HepG2 (cell line): ENCODE measurements around the gene CDT1. TPM values are rescaled to one million over a fixed set of nuclear protein-coding genes. Genes with fewer than 3 reads are reported as not detected.

Source experiments
- CHD4 ChIP-seq: fragments of 200-600 bp; sonication (generic); IDR thresholded peaks from 2 replicates; pipeline ENCODE4 v1.7.0; 2017; ENCODE audit warnings: mild to moderate bottlenecking, low read length, borderline replicate concordance
- FLYWCH1 ChIP-seq: sonication (generic); formaldehyde crosslinking; IDR thresholded peaks from 2 replicates; pipeline ENCODE4 v1.8.1; 2023; ENCODE audit warnings: mild to moderate bottlenecking, missing genetic modification reagents
- FOXA1 ChIP-seq, 2 experiments: fragments of 450-650 bp in 1 of 2; sonication (generic) in 1 of 2; formaldehyde crosslinking in 1 of 2; IDR thresholded peaks; 2 replicates each; pipeline versions ENCODE4 v1.4.0 to v1.6.1; 2016 to 2020; ENCODE audit warnings: missing genetic modification reagents in 1 of 2
- HMGXB3 ChIP-seq: sonication (generic); formaldehyde crosslinking; IDR thresholded peaks from 2 replicates; pipeline ENCODE4 v1.4.0; 2020; ENCODE audit warnings: missing genetic modification reagents, borderline replicate concordance
- KLF11 ChIP-seq: IDR thresholded peaks from 2 replicates; pipeline ENCODE4 v1.6.1; 2016; ENCODE audit warnings: missing compliant biosample characterization
- KLF16 ChIP-seq, 2 experiments: sonication (generic) in 1 of 2; formaldehyde crosslinking in 1 of 2; IDR thresholded peaks; 2 replicates each; pipeline versions ENCODE4 v1.6.1 to v1.8.0; 2016 to 2023; ENCODE audit warnings: missing genetic modification reagents in 2 of 2, missing compliant biosample characterization in 1 of 2
- NFE2 ChIP-seq: sonication (generic); formaldehyde crosslinking; IDR thresholded peaks from 2 replicates; pipeline ENCODE4 v1.4.0; 2020; ENCODE audit warnings: missing genetic modification reagents
- PCBP1 ChIP-seq: fragments of 200-400 bp; formaldehyde crosslinking; IDR thresholded peaks from 2 replicates; pipeline ENCODE4 v1.6.1; 2017; ENCODE audit warnings: mild to moderate bottlenecking, low read depth, low read length, borderline replicate concordance
- SIN3B ChIP-seq: fragments of 150-350 bp; IDR thresholded peaks from 2 replicates; pipeline ENCODE4 v1.6.1; 2014; ENCODE audit warnings: low read length
- SP2 ChIP-seq: sonication (generic); formaldehyde crosslinking; IDR thresholded peaks from 2 replicates; pipeline ENCODE4 v1.5.1; 2020; ENCODE audit warnings: mild to moderate bottlenecking, missing genetic modification reagents
- SPEN ChIP-seq: sonication (generic); formaldehyde crosslinking; IDR thresholded peaks from 2 replicates; pipeline ENCODE4 v1.5.1; 2020; ENCODE audit warnings: low read depth, mild to moderate bottlenecking, missing genetic modification reagents
- TRIM22 ChIP-seq: fragments of 450-650 bp; IDR thresholded peaks from 2 replicates; pipeline ENCODE4 v1.6.1; 2017
- ZNF292 ChIP-seq: sonication (generic); formaldehyde crosslinking; IDR thresholded peaks from 2 replicates; pipeline ENCODE4 v1.8.1; 2022; ENCODE audit warnings: mild to moderate bottlenecking, low read depth, missing genetic modification reagents, borderline replicate concordance
- ZNF687 ChIP-seq: sonication (generic); formaldehyde crosslinking; IDR thresholded peaks from 2 replicates; pipeline ENCODE4 v1.5.1; 2020; ENCODE audit warnings: mild to moderate bottlenecking, missing genetic modification reagents, moderate library complexity
- ZNF773 ChIP-seq: sonication (generic); formaldehyde crosslinking; IDR thresholded peaks from 2 replicates; pipeline ENCODE4 v1.4.0; 2020; ENCODE audit warnings: missing genetic modification reagents, borderline replicate concordance
- ZSCAN12 ChIP-seq: sonication (generic); formaldehyde crosslinking; IDR thresholded peaks from 2 replicates; pipeline ENCODE4 v1.9.0; 2021; ENCODE audit warnings: mild to moderate bottlenecking, missing genetic modification reagents
- polyA plus RNA-seq, 8 experiments: library from polyadenylated mRNA; depleted of rRNA in 3 of 8; stranded (reverse) in 7 of 8; unstranded in 1 of 8; fragments of >200 nt; fragmentation: Illumina TruSeq in 4 of 8; extraction: Trizol in 4 of 8; gene quantifications; 2 replicates each; pipeline versions ENCODE4 v1.2.1 to v1.2.3, GENCODE V29; 2011 to 2016; ENCODE audit warnings: low read depth in 4 of 8, missing spikeins in 1 of 8, mixed read lengths in 1 of 8; ENCODE audit not compliant: insufficient read depth in 1 of 8
- total RNA-seq, 5 experiments: library from RNA; depleted of rRNA; stranded (reverse); fragments of >200 nt; fragmentation: Illumina TruSeq; extraction: Trizol; gene quantifications; 2 replicates each; pipeline ENCODE4 v1.2.3, GENCODE V29; 2016; ENCODE audit warnings: low read depth in 1 of 5
- TF ChIP-seq, protein P1 (sequence below): IDR thresholded peaks from 2 replicates; pipeline ENCODE4 v1.6.1; 2016; ENCODE audit warnings: control low read depth
- TF ChIP-seq, protein P2 (sequence below): IDR thresholded peaks from 2 replicates; pipeline ENCODE4 v1.6.1; 2018; ENCODE audit warnings: missing genetic modification reagents, mild to moderate bottlenecking, missing compliant biosample characterization

The CDT1 gene
- total and polyA plus RNA-seq, 2 of the 13 experiments (the other 11 are each of a cell fraction or from before 2014, with no cell fraction given) = 23.1 to 23.8 TPM

GRCh38 chr16:88763502-88764053 lies 40.0 kb upstream of the CDT1 start (continued):
- TF ChIP-seq HMGXB3 (CRISPR knock-in tag) (no peak; the same call in 1 of the 2 replicates), FOXA1 (IDR thresholded peaks at IDR 0.05) (peak; percentile 82), FOXA1 (CRISPR knock-in tag; IDR thresholded peaks at IDR 0.05) (peak; percentile 99), SIN3B (peak; percentile 66; the same call in 1 of the 2 replicates), FLYWCH1 (CRISPR knock-in tag) (no peak), ZSCAN12 (no peak), CHD4 (no peak), ZNF292 (CRISPR knock-in tag) (no peak; the same call in 1 of the 2 replicates), PCBP1 (no peak), SP2 (CRISPR knock-in tag) (no peak), SPEN (peak; percentile 75), TRIM22 (no peak), KLF16 (CRISPR knock-in tag; IDR thresholded peaks at IDR 0.05) (peak in 1 of 2 experiments; percentile 89; a peak in 2 of 4 replicates), KLF11 (CRISPR knock-in tag) (0 out of 2 replicates have a peak, but pooled peaks have one; percentile 61), ZNF773 (CRISPR knock-in tag) (no peak), NFE2 (CRISPR knock-in tag) (no peak), ZNF687 (peak; percentile 93)
- TF ChIP-seq, protein P1, sequence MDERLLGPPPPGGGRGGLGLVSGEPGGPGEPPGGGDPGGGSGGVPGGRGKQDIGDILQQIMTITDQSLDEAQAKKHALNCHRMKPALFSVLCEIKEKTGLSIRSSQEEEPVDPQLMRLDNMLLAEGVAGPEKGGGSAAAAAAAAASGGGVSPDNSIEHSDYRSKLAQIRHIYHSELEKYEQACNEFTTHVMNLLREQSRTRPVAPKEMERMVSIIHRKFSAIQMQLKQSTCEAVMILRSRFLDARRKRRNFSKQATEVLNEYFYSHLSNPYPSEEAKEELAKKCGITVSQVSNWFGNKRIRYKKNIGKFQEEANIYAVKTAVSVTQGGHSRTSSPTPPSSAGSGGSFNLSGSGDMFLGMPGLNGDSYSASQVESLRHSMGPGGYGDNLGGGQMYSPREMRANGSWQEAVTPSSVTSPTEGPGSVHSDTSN (CRISPR knock-in tag) = no peak
- TF ChIP-seq, protein P2, sequence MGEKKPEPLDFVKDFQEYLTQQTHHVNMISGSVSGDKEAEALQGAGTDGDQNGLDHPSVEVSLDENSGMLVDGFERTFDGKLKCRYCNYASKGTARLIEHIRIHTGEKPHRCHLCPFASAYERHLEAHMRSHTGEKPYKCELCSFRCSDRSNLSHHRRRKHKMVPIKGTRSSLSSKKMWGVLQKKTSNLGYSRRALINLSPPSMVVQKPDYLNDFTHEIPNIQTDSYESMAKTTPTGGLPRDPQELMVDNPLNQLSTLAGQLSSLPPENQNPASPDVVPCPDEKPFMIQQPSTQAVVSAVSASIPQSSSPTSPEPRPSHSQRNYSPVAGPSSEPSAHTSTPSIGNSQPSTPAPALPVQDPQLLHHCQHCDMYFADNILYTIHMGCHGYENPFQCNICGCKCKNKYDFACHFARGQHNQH (CRISPR knock-in tag) = peak; percentile 77
